ENCODE measurements around the gene C10orf67.
"Not testable (repeated sequence)": the region's sequence is repeated elsewhere in the genome, so short reads cannot be mapped to it uniquely, and the experiment has no call there.

Gene C10orf67

DNA sequence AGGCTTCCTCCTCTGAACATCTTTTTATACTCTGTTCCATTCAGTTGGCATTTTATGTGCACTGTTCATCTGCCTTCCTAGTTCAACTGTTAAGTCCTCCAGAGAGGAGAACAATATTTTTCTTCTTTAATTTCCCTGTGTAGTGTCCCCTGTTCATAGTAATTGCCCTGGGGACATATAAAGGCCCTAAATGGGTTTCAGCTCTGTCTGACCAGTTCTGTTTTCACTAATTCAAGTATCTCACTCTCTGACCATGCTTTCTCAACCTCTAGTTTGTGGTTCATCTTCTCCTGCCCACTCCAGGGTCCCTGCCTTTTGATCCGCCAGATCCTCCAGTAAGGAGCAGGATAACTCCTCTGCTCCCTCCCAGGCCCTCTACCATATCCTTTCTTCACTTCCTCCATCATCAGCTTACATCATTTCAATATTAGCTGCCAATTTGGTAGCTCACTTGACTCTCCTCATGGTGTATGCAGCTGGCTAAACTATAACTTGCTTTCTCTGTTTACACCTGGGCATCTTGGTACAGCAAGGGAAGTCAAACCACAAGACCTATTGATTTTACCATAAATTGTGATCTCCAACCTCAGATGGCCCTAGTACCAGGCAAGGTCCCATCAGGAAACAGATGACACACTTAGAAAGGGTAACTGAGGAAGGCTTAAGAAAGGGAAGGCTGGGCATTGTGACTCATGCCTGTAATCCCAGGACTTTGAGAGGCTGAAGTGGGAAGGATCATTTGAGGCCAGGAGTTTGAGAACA lies 17.7 kb upstream of the C10orf67 start:
- no peak for DNase-seq

DNA sequence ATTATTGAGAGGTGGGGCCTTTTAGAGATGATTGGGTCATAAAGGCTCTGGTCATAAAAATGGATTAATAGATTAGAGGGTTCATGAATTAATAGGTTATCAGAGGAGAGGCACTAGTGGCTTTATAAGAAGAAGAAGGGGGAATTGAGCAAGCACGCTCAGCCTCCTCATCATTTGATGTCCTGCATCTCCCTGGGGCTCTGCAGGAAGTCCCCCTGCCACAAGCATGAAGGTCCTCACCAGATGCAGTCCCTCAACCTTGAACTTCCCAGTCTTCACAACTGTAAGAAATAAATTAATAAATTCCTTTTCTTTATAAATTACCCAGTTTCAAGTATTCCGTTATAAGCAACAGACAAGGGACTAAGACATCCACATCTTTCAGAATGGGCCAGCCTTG lies 17.1 kb upstream of the C10orf67 start:
- DNase-seq, result no peak

DNA sequence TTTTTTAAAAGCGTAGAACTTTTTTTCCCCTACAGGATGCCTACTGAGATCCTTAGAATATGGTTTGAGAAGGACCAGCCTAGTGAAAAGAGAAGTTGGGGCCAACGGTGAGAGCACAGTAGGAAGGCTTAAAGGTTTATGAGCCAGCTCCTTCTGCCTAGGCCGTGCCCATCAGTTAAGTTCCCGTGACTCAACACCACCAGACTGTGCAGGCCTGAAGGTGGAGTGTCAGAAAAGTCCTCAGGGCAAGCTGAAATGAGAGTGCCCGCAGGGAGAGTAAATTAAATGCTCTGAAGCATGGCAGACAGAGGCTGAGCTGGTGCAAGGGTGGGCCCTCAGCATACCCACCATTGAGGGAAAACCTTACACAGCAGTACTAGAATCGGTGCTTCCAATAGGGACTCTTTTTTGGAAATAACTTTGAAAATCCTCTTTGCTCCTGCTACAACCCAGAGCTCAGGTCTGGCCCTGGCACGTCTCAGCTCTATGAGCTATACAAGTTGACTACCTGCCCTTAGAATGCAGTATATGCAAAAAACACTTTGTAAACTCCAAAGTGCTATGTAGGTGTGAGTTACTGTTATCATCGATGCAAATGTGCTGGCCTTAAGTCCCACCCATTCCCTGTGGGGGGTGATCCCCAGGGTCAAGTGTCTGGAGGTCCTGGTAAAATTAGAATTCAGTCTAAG lies 15.2 kb upstream of the C10orf67 start:
- no peak for DNase-seq

DNA sequence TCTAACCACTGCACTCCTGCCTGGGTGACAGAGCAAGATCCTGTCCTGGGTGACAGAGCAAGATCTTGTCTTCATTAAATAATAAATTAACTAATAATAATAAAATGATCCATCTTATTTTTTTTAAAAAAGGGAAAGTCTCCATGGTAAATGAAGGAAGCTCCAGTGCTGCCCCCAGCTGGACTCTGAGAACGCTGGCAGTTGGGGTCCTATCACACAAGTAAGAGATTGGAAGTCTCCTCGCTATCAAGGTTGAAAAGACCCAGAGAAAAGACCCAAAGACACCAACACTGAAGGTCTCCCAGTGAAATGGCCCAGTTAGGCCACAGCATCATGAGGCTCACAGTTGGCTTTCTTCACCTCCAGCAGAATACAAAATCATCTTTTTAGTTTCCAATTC lies 13.8 kb upstream of the C10orf67 start:
- no peak for DNase-seq

DNA sequence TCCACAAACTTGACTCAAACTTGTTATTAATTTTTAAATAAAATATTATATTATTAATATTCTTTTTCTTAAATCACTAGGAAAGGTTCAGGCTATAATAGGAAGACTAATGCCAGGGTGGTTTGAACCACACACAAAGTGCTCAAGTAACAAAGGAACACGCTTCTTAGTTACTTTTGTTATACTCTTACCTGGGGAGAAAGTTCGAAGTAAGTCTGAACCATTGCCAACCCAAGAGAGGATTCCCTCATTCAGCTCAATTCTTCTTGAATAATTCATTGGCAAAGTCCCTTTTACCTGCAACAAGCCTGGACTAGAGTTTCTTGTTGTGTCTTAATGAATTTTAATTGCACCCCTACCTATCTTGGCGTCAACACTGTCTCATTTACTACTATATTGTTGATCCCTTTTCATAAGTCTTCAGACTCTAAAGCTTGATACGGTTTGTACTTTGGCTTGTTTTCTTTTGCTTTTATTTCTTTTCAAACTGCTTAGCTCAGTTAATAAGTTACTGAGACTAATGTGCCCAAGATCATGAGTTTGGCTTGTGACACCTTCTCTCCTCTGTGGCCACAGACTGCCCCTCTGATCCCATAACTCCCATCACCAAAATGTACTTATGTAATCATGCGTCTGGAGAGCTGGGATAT lies 10.2 kb upstream of the C10orf67 start:
- DNase-seq, result no peak

DNA sequence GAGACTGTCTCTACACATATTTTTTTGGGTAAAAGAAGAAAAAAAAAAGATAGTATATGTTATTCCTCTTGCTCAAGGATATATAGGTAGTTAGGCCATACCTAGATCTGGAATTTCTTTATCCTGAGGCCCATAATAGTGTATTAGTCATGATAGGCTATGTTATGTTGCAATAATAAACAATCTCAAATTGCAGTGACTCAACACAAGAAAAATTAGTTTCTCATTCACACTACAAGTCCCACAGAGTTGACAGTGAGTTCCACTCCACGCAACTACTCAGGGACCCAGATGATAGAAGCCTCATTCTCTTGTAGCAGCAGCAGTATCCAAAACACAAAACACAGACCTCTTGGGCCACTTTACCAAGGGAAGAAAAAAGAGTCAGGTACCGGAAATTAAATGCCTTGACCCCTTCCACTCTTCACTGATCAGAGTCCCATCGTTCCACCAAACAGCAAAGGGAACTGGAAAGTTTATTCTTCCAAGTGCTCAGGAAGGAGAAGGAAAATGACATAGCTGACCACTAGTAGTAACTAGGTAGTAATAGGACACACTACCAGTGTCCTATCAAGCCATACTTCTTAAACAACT lies 7.4 kb upstream of the C10orf67 start:
- peak; percentile 44 to 64 for DNase-seq

DNA sequence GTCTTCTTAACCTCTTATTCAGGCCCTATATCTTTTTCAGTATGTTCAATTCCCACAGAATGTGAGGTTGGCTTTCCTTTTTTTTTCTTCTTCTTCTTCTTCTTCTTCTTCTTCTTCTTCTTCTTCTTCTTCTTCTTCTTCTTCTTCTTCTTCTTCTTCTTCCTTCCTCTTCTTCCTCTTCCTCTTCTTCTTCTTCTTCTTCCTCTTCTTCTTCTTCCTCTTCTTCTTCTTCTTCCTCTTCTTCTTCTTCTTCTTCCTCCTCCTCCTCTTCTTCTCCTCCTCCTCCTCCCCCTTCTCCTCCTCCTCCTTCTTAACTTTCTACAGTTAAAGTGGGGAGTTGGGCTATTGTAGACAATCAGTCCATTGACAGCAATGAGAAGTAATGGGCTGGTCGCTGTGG lies 6.1 kb upstream of the C10orf67 start:
- DNase-seq, result not testable (repeated sequence)

DNA sequence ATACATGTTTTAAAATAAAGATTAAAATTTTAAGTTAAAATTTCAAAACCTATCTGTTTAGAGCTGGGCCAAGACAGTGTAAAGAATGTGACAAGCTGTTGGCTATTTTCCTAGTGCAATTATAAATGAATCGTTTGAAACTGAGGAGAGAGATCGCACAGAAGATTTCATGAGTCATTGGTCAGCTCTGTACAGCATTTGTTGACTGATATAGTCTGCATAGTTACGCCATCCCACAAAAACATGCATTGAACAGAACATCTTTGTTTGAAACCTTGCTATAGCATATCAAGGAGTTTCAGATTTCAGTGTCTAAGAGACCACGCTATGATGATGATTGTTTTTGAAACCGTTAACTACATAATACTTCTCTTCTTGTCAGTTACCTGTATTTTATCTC lies 1.3 kb upstream of the C10orf67 start:
- DNase-seq, result no peak

DNA sequence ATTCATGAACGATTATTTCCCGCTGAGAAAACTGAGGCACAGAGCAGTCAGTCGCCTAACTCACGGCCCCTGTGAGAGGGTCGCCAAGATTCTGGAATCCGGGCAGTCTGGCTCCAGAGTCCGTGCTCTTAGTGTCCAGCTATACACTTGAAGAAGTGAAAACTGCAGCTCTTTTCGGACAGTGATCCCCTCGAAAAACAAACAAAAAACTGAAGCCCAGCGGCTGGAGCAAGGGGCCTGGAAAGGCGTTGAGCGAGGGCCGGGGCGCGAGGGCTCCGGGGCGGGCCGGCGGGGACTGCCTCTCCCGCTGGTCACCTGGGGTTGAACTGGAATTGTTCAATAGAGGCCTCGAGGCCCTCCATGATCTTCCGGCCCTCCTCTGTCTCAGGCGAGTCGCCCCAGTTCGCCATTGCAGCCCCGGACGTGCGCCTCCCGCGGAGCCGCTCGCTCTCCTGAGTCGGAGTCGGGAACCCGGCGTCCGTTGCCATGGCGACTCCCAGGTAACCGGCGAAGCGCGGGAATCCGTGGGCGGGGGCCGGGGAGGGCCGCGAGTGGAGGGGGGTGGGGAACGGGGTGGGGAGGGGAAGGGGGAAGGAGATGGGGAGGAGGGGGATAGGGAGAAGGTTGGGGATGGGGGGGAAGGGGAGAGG lies 881 bp downstream of the C10orf67 start:
- no peak for DNase-seq

DNA sequence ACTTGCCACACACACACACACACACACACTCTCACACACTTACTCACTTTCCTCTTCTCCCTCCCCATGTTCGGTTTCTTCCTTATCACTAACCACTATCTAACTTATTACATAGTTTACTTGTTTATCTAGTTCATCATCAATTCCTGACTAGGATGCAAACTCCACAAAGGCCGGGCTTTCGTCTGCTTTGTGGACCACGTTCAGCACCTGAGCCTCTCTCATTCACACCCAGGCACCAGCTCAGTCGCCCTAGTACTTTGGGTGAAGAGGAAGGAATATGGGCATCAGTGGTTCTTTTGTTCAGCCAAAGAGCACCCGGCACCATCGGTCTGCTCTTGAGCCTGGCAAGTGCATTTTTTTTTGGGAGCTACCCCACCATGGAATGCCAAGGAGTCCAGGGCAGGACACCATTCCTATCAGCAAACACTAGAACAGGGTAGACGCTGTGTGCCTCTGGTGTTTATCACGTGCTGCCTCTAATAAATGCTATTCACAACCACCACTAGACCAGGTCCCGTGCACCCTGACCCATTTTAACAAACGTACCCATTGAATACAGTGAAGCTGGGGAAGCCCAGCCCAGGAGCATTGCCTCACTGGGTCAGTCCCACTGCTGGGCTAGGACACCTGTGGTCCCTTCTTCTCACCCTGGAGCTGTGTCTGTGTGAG lies 2.2 kb downstream of the C10orf67 start:
- no peak for DNase-seq

DNA sequence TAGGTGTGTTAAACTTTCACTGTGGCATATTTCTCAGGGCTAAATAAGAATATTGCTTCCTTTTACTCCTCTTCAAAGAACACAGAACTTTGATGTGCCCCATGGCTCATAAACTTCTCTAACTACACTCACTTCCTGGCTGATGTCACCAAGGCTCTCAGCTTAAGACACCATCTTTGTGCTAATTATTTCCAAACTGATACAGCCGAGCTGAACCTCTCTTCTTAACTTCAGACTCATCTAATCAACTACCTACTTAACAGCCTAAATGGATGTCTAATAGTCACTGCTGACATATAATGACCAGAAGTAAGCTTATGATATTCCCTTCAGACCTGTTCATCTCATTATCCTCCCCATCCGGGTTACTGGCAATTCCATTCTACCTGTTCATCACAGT lies 3.6 kb downstream of the C10orf67 start:
- DNase-seq, result peak; percentile 46 to 47

DNA sequence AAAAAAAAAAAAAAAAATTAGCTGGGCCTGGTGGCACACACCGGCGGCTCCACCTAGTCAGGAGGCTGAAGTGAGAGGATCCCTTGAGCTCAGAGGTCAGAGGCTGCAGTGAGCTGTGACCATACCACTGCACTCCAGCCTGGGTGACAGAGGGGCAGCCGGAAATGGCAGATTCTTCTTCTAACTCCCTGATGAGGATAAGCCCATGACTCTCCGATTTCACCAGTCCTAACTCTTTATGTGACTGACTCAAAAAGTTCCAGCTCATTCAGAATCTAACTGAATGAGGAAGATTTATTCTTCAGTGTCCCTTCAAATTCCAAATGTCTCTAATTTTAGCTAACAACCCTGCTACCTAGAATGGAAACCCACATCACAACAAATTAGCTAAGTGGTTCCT lies 4.2 kb downstream of the C10orf67 start:
- no peak for DNase-seq

DNA sequence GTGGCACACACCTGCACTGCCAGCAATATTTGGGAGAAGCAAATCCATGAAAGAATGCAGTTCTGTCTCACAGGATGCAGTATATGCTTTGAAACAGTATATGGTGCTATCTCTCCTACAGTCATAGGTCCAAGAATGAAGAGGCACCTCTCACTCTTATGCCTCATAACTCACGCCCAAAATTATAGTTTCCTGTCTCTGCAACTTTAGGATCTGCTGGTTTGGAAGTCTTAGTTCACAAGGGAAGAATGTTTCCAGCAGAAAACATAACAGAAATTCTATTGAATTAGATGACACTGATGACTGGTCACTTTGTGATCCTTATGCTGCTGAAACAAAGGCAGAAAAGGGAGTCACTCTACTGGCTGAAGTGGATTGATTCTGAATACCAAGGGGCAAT lies 5.7 kb downstream of the C10orf67 start:
- no peak for DNase-seq

DNA sequence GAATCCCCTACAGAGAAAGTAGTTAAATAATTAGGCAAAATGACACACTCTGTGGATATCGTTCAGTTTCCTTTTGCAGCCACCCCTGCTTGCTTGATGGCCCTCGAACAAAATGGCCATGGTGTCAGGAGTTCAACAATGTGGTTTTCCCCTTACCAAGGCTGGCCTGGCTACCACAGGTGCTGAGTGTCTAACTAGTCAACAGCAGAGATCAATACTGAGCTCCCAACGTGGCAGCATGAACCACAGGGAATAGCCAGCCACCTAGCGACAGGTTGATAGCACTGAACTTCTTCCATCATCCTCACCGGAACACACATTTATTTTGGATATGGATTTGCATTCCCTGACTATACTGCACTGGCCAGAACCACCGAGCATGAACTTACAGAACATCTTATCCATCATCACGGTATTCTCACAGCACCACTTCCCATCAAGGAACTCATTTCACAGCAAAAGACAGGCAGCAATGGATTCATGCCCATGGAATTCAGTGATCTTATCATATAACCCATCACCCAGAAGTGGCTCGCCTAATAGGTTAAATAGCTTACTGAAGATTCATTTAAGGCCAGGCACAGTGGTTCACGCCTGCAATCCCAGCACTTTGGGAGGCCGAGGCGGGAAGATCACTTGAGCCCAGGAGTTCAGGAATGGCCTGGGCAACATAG lies 6.3 kb downstream of the C10orf67 start:
- no peak for DNase-seq

DNA sequence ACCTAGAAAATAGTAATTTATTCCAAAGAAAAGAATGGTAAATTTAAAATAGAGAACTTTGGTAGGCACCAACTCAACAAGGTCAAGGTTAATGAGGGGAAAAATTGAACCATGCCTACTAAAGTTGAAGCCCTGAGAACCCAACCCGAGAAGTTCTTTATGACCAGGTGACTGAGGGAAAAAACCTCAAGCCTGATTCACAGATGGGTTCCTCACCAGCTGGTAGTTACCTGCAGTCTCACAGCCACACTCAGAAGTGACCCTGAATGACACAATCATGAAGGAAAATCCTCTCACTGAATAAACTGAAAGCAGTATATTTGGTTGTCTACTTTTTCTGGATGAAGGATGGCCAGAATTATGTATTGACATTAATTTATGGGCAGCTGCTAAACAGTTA lies 7.0 kb downstream of the C10orf67 start:
- DNase-seq, result no peak

DNA sequence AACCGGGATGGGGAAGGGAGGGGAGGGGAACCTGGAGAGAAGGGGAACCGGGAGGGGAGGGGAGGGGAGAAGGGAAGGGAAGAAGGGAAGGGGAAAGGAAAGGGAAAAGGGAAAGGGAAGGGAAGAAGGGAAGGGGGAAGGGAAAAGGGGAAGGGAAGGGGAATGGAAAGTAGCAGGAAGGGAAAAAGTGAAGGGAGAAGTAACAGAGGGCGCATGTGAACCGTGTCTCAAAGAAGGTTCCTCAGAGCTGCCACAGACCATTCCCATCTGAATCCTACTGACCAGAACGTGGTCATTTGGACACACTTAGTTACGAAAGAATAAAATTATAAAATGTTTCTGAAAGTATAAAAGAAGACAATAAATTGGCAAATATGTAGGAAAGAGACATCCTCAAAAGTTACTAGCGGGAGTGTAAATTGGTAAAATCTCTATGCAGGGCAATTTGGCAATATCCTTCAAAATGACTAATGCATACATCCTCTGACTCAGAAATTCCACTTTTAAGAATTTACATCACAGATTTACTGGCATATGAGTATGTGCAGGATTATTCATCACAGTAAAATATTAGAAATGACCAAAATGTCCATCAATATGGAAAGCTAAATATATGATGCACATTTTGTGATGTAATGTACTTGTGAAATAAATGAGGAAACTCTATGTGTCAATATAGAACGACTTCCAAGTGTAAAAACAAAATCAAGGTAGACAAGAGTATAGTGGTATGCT lies 12.9 kb downstream of the C10orf67 start:
- peak; percentile 89 to 91 for DNase-seq

DNA sequence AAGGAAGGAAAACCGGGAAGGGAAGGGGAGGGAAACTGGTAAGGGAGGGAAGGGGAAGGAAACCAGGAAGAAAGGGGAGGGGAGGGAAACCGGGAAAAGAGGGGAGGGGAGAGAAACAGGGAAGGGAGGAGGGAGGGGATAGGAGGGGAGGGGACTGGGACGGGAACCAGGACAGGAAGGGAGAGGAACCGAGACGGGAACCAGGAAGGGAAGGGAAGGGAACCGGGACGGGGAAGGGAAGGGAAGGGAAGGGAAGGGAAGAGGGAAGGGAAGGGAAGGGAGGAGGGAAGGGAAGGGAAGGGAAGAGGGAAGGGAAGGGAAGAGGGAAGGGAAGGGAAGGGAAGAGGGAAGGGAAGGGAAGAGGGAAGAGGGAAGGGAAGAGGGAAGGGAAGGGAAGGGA lies 13.6 kb downstream of the C10orf67 start:
- DNase-seq, result no peak

DNA sequence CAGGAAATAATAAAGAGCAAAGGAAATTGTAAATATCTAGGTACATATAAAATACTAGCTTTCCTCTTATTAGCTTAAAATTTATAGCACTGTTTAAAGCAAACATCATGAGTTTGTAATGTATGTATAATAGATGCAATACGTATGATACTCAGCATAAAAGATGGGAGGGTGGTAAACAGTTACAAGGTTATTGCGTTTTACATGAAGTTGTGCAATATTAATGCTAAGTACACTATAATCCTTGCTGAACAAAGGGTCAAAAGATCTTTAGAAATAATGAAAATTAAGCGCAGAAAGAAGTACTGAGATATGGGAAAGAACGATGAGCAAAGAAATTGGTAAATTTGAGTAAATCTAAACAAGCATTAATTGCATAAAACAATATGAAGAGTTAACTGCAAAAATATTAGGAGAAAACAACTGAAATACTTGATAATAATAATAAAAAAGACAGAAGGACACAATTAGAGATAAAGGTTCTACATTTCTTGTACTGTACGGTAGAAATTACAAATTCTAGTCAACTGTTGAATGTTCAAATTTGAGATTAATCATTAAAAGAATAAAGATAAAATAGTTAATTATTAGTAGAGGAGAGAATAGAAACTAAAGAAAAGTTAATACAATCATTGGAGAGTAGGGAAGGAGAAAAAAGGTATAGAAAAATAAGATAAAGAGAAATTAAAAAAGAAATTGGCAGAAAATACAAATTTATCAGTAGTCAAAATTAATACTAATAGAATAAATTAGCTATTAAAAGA lies 17.9 kb downstream of the C10orf67 start:
- no peak for DNase-seq

DNA sequence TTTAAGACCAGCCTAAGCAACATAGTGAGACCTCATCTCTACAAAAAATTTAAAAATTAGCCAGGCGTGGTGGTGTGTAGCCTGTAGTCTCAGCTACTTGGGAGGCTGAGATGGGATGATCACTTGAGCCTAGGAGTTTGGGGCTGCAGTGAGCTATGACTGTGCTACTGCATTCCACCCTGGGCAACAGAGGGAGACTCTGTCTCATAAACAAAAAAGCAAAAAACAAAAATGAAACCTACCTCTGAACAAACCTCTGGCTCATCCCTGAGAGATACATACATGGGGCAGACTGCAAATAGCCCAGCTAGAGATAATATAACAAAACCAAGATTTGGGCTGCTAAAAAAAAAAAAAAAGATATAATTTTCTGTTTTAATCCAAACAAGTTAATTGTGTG lies 19.5 kb downstream of the C10orf67 start:
- DNase-seq, result peak in 1 of 2 donors; percentile 17

DNA sequence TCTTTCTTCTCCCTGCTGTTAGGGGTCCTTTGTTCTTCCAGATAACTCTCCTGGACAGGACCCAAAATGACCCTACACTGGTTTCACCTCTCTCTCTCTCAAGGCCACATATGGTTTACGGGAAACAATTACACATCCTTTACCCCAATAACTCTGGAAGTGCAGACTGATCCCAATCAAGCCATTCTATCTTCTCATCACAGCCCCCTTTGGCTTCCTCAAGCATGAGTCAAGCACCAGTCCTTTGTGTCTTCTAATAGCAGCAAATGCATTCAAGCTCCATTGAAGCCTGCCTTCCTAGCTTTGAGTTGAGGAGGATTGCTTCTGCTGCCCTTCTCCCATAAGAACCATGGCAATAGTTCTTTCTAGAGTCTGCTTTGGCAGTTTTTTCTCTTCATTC lies 20.2 kb downstream of the C10orf67 start:
- DNase-seq, result no peak

DNA sequence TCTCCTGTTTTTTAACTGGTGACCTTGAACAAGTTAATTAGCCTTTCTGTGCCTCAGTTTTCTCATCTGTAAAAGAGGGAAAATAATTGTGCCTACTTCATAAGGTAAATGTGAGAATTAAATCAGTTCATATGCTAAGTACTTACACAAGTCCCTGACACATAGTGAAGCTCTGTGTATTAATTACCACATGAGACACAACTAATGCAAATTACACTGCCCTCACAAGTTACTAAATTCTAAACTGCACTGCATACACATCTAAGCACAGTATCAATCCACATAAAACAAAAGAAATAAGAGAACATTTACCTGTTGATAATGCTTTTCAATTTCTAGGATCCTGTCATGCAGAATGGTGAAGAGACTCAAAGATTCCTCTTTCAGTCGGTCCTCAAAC lies 22.5 kb downstream of the C10orf67 start:
- no peak for DNase-seq

Measured in inflammatory macrophage treated with lipopolysaccharide for 1 hour (primary cell).